Activated T-helper 1 cell treated with anti-CD3 and anti-CD28 coated beads, Interleukin-12 subunit alpha, Interleukin-12 subunit beta, Interleukin-2, Interleukin-4 antibody, amounts not matched to agents 30 ng/mL and 10 ng/mL and 1 ng/mL, durations not matched to agents 14 hours and 24 hours and 36 hours (primary cell): ENCODE results near the gene IGLL5. TPM values are rescaled to one million over a fixed set of nuclear protein-coding genes. Genes with fewer than 3 reads are reported as not detected.
"Not testable (repeated sequence)": the region's sequence is repeated elsewhere in the genome, so short reads cannot be mapped to it uniquely, and the experiment has no call there.

Experiments
- DNase-seq: peaks from one replicate; pipeline ENCODE4 v3.0.0; 2021; ENCODE audit warnings: low spot score
- H3K27ac Mint-ChIP-seq: one replicate; pipeline ENCODE4 v1.8.0; 2021; ENCODE audit warnings: mild to moderate bottlenecking, mixed read lengths
- H3K27me3 Mint-ChIP-seq: one replicate; pipeline ENCODE4 v1.8.0; 2022; ENCODE audit warnings: mild to moderate bottlenecking, moderate library complexity, mixed read lengths; ENCODE audit not compliant: insufficient read depth
- H3K36me3 Mint-ChIP-seq: one replicate; pipeline ENCODE4 v1.8.0; 2021; ENCODE audit warnings: low read depth, mixed read lengths
- H3K4me1 Mint-ChIP-seq: one replicate; pipeline ENCODE4 v1.8.0; 2021; ENCODE audit warnings: low read depth, mixed read lengths
- H3K4me3 Mint-ChIP-seq: one replicate; pipeline ENCODE4 v1.8.0; 2021; ENCODE audit warnings: mild to moderate bottlenecking, moderate library complexity, mixed read lengths
- H3K9me3 Mint-ChIP-seq: one replicate; pipeline ENCODE4 v1.8.0; 2021; ENCODE audit warnings: mixed read lengths
- intact Hi-C: fragments of 100-400 bp; cut with micrococcal nuclease; formaldehyde crosslinking; loops from one replicate; pipeline ENCODE4 v1.15.1; 2024
- total RNA-seq: library from RNA; stranded (reverse); gene quantifications from 2 replicates; pipeline ENCODE4 v1.2.3, GENCODE V29; 2022

The IGLL5 gene
- total RNA-seq, 1 donor from 2014 or later = not detected

- H3K4me3 Mint-ChIP-seq, H3K9me3 Mint-ChIP-seq, intact Hi-C loops, H3K27me3 Mint-ChIP-seq, DNase-seq, H3K4me1 Mint-ChIP-seq, H3K36me3 Mint-ChIP-seq, H3K27ac Mint-ChIP-seq: not testable (repeated sequence)
Measured at GRCh38 chr22:22903781-22904192, 16.2 kb downstream of the IGLL5 start.

GRCh38 chr22:22904736-22905135, 17.1 kb downstream of the IGLL5 start:
- H3K9me3 Mint-ChIP-seq, H3K4me1 Mint-ChIP-seq, DNase-seq, intact Hi-C loops, H3K27ac Mint-ChIP-seq, H3K4me3 Mint-ChIP-seq, H3K36me3 Mint-ChIP-seq, H3K27me3 Mint-ChIP-seq: not testable (repeated sequence)

GRCh38 chr22:22906391-22906790, 18.8 kb downstream of the IGLL5 start:
- H3K27me3 Mint-ChIP-seq, intact Hi-C loops, H3K4me3 Mint-ChIP-seq, H3K27ac Mint-ChIP-seq, H3K36me3 Mint-ChIP-seq, H3K4me1 Mint-ChIP-seq, H3K9me3 Mint-ChIP-seq, DNase-seq: not testable (repeated sequence)

- H3K36me3 Mint-ChIP-seq = no peaks in the 10 kb centered on the region
- H3K9me3 Mint-ChIP-seq = no peaks in the 10 kb centered on the region
Measured at GRCh38 chr22:22906907-22907550, 19.4 kb downstream of the IGLL5 start.

GRCh38 chr22:22907551-22908494, 20.2 kb downstream of the IGLL5 start:
- Mint-ChIP-seq H3K4me1 (no peaks in the 10 kb centered on the region), H3K36me3 (no peaks in the 10 kb centered on the region), H3K4me3 (no peak overlapping the region), H3K27me3 (peaks cover 10% of the 10 kb centered on the region), H3K9me3 (no peaks in the 10 kb centered on the region), H3K27ac (no peak overlapping the region)
- intact Hi-C loops = no loop called here
- no peak for DNase-seq

More at GRCh38 chr22:22906907-22907550, 19.4 kb downstream of the IGLL5 start:
- DNase-seq = no peak
- peaks cover 6% of the 10 kb centered on the region for H3K27me3 Mint-ChIP-seq
- no peak overlapping the region for H3K27ac Mint-ChIP-seq
- no peak overlapping the region for H3K4me3 Mint-ChIP-seq
- no peaks in the 10 kb centered on the region for H3K4me1 Mint-ChIP-seq
- intact Hi-C loops = no loop called here

GRCh38 chr22:22908495-22908861, 20.9 kb downstream of the IGLL5 start:
- H3K27me3 Mint-ChIP-seq = peaks cover 7% of the 10 kb centered on the region
- no peak overlapping the region for H3K27ac Mint-ChIP-seq
- intact Hi-C loops = no loop called here
- no peaks in the 10 kb centered on the region for H3K36me3 Mint-ChIP-seq
- no peak for DNase-seq
- H3K4me3 Mint-ChIP-seq = no peak overlapping the region
- no peaks in the 10 kb centered on the region for H3K9me3 Mint-ChIP-seq
- no peaks in the 10 kb centered on the region for H3K4me1 Mint-ChIP-seq

GRCh38 chr22:22908941-22909604, 21.5 kb downstream of the IGLL5 start:
- H3K27me3 Mint-ChIP-seq = peaks cover 7% of the 10 kb centered on the region
- intact Hi-C loops = no loop called here
- H3K36me3 Mint-ChIP-seq = no peaks in the 10 kb centered on the region
- H3K27ac Mint-ChIP-seq = no peak overlapping the region
- no peak overlapping the region for H3K4me3 Mint-ChIP-seq
- no peak for DNase-seq
- no peaks in the 10 kb centered on the region for H3K4me1 Mint-ChIP-seq
- H3K9me3 Mint-ChIP-seq = no peaks in the 10 kb centered on the region

GRCh38 chr22:22909605-22910271, 22.1 kb downstream of the IGLL5 start:
- H3K27ac Mint-ChIP-seq = no peak overlapping the region
- no peak for DNase-seq
- intact Hi-C loops = no loop called here
- no peaks in the 10 kb centered on the region for H3K4me1 Mint-ChIP-seq
- no peaks in the 10 kb centered on the region for H3K36me3 Mint-ChIP-seq
- no peak overlapping the region for H3K4me3 Mint-ChIP-seq
- H3K9me3 Mint-ChIP-seq = no peaks in the 10 kb centered on the region
- H3K27me3 Mint-ChIP-seq = peaks cover 9% of the 10 kb centered on the region

GRCh38 chr22:22910272-22911240, 22.9 kb downstream of the IGLL5 start:
- Mint-ChIP-seq H3K36me3 (no peaks in the 10 kb centered on the region), H3K4me1 (no peaks in the 10 kb centered on the region), H3K4me3 (no peak overlapping the region), H3K27ac (no peak overlapping the region), H3K27me3 (peaks cover 8% of the 10 kb centered on the region), H3K9me3 (no peaks in the 10 kb centered on the region)
- no peak for DNase-seq
- intact Hi-C loops = no loop called here

GRCh38 chr22:22911327-22912134, 23.9 kb downstream of the IGLL5 start:
- no peak for DNase-seq
- no peak overlapping the region for H3K4me3 Mint-ChIP-seq
- H3K9me3 Mint-ChIP-seq = no peaks in the 10 kb centered on the region
- H3K36me3 Mint-ChIP-seq = no peaks in the 10 kb centered on the region
- H3K27me3 Mint-ChIP-seq = peaks cover 12% of the 10 kb centered on the region
- intact Hi-C loops = no loop called here
- no peaks in the 10 kb centered on the region for H3K4me1 Mint-ChIP-seq
- H3K27ac Mint-ChIP-seq = no peak overlapping the region

- intact Hi-C loops = no loop called here
- Mint-ChIP-seq H3K4me1 (no peaks in the 10 kb centered on the region), H3K27me3 (peaks cover 15% of the 10 kb centered on the region), H3K4me3 (no peak overlapping the region), H3K9me3 (no peaks in the 10 kb centered on the region), H3K36me3 (no peaks in the 10 kb centered on the region), H3K27ac (no peak overlapping the region)
- no peak for DNase-seq
Measured at GRCh38 chr22:22912135-22912987, 24.7 kb downstream of the IGLL5 start.
